ENCODE results near the gene NSF. TPM values are rescaled to one million over a fixed set of nuclear protein-coding genes. Genes with fewer than 3 reads are reported as not detected.
"Not testable (repeated sequence)": the region's sequence is repeated elsewhere in the genome, so short reads cannot be mapped to it uniquely, and the experiment has no call there.

NSF gene
- polyA plus RNA-seq, 2 of the 4 experiments (the other 2 are of a cell fraction): 30.1 to 63.1 TPM

DNA sequence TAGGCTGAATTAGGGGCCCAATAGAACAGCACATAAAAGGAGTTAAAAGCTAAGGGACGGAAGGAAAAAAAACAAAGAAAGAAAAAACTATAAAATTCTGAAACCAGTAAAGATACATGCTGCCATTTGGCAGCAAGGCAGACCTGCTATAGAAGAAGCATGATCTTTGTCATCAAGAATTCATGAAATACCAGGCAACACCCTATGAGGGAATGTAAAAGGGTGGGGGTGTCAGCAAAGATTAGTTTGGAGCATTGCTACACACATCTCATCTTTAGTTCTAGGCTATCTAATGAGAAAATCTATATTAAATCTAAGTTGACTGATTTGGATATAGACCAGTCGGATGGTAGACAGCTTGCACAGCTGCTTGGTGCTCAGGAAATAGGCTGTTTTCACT is 73.1 kb downstream of the NSF start:
- DNase-seq (ENCODE audit: low read depth in 1 of 2, low spot score in 1 of 2); POLR2A ChIA-PET; H3K27ac ChIP-seq; H3K4me3 ChIP-seq; H3K4me2 ChIP-seq; CTCF ChIA-PET; H3K4me1 ChIP-seq; H3K9me3 ChIP-seq; FAIRE-seq: not testable (repeated sequence)
- WGBS (ENCODE audit: missing lambda C conversion rate): no CpG with 5 or more reads among the region's 2 CpGs
- peak in 1 of 2 experiments; percentile 61; a peak in 3 of 6 replicates for ATAC-seq

DNA sequence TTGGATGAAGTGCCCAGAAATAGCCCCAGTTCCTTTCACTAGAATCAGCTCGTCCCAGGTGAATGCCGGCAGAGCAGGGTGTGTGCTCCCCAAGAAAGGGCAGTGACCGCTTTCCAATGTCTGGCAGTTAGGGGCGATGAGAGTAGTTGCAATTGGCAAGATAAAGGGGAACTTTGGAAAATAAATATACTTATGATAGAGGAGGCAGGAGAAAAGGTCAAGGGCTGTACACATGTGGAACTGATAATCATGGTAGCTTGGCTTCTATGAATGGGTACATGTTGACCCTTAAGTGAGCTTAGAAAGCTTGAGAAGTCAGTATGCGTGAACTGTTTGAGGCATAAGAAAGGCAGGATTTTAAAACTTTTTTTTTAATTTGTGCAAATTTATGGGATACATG is 75.5 kb downstream of the NSF start:
- WGBS (ENCODE audit: missing lambda C conversion rate): 93% methylated on average over 4 of the region's 5 CpGs
- ATAC-seq; POLR2A ChIA-PET; H3K4me1 ChIP-seq; H3K4me2 ChIP-seq; H3K27ac ChIP-seq; H3K4me3 ChIP-seq; DNase-seq (ENCODE audit: low read depth in 1 of 2, low spot score in 1 of 2); H3K9me3 ChIP-seq; FAIRE-seq; CTCF ChIA-PET: not testable (repeated sequence)

GRCh38 chr17:46670789-46671188 is 80.3 kb downstream of the NSF start:
- H3K4me1 ChIP-seq; H3K9me3 ChIP-seq; DNase-seq (ENCODE audit: low read depth in 1 of 2, low spot score in 1 of 2); H3K27ac ChIP-seq; H3K4me2 ChIP-seq; H3K4me3 ChIP-seq; FAIRE-seq; CTCF ChIA-PET; POLR2A ChIA-PET; ATAC-seq: not testable (repeated sequence)
- WGBS (ENCODE audit: missing lambda C conversion rate): no CpG with 5 or more reads among the region's 4 CpGs

GRCh38 chr17:46672777-46673176 is 82.3 kb downstream of the NSF start:
- DNase-seq (ENCODE audit: low read depth in 1 of 2, low spot score in 1 of 2); FAIRE-seq; H3K27ac ChIP-seq; H3K4me2 ChIP-seq; H3K4me1 ChIP-seq; POLR2A ChIA-PET; H3K4me3 ChIP-seq; H3K9me3 ChIP-seq; CTCF ChIA-PET: not testable (repeated sequence)
- peak; percentile 34 to 80; a peak in 5 of 6 replicates for ATAC-seq
- WGBS (ENCODE audit: missing lambda C conversion rate): no CpG with 5 or more reads among the region's 2 CpGs

DNA sequence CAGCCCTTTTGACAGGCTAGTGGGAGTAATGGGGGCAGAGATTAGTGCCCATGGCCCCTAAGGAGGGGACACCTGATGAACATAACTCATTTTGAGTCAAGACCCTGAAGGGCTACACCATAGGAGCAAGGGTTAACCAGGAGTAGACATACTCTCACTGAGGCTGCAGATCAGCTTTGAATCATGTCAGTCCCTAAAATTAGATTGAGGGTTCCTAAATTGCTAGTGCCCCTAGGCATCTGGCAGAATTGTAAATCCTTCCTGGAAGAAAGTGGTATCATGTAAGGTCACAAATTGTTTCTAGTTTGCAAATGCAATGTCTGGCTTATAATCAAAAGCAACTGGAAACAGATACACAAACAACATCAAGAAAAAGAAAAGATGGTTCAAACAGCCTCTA is 87.3 kb downstream of the NSF start:
- H3K27ac ChIP-seq; ATAC-seq; H3K4me2 ChIP-seq; FAIRE-seq; DNase-seq (ENCODE audit: low read depth in 1 of 2, low spot score in 1 of 2); H3K4me3 ChIP-seq; H3K9me3 ChIP-seq; POLR2A ChIA-PET; H3K4me1 ChIP-seq; CTCF ChIA-PET: not testable (repeated sequence)

DNA sequence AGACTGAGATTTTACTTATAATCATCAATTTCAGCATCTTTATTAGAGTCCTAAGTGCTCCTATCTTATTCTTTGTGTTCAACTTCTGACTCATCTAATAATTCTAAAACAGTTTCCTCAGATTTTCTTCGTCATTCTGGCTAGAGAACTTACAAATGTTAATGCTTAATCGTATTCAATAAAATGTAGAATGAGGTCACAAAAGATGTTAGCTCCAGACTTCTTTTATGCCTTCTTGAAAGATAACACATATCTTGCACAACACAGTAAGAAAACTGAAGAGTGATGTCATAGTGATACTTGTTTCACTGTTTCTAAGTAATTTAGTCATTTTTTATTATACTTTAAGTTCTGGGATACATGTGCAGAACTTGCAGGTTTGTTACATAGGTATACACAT is 93.2 kb downstream of the NSF start:
- H3K4me3 ChIP-seq; DNase-seq (ENCODE audit: low read depth in 1 of 2, low spot score in 1 of 2); ATAC-seq; H3K27ac ChIP-seq; H3K4me1 ChIP-seq; POLR2A ChIA-PET; H3K4me2 ChIP-seq; H3K9me3 ChIP-seq; CTCF ChIA-PET: not testable (repeated sequence)
- FAIRE-seq: peak; percentile 43
- no CpG with 5 or more reads among the region's 2 CpGs for WGBS (ENCODE audit: missing lambda C conversion rate)

DNA sequence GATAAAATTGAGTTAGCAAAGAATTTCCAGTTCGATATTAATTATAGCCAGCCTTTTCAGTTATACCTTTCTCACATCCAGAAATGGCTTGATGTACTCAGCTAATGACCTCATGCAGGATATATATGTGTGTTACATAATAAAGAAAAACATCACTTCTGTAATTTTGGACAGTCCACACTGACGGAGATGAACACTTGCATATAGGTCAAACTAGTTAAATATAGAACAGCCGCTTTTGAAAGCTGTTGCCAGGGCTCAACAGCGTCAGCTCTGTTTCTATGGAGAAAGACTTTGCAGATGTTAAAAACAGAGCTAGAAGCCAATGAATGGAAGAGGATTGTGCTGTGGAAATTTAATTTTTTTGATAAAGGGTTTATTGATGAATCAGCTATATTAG is 94.8 kb downstream of the NSF start:
- WGBS (ENCODE audit: missing lambda C conversion rate): 96% methylated on average over 4 of the region's 4 CpGs
- H3K4me2 ChIP-seq; H3K9me3 ChIP-seq; DNase-seq (ENCODE audit: low read depth in 1 of 2, low spot score in 1 of 2); H3K4me1 ChIP-seq; POLR2A ChIA-PET; H3K27ac ChIP-seq; H3K4me3 ChIP-seq; FAIRE-seq; ATAC-seq; CTCF ChIA-PET: not testable (repeated sequence)

- H3K4me3 ChIP-seq; FAIRE-seq; H3K4me2 ChIP-seq; H3K27ac ChIP-seq; DNase-seq (ENCODE audit: low read depth in 1 of 2, low spot score in 1 of 2); ATAC-seq; POLR2A ChIA-PET; CTCF ChIA-PET; H3K4me1 ChIP-seq; H3K9me3 ChIP-seq: not testable (repeated sequence)
- WGBS (ENCODE audit: missing lambda C conversion rate): 50% methylated on average over 1 of the region's 3 CpGs
Measured at GRCh38 chr17:46692196-46692595, 101.7 kb downstream of the NSF start.

GRCh38 chr17:46693283-46693682 is 102.8 kb downstream of the NSF start:
- H3K4me3 ChIP-seq; H3K4me1 ChIP-seq; DNase-seq (ENCODE audit: low read depth in 1 of 2, low spot score in 1 of 2); H3K4me2 ChIP-seq; H3K27ac ChIP-seq; H3K9me3 ChIP-seq; ATAC-seq; CTCF ChIA-PET; POLR2A ChIA-PET; FAIRE-seq: not testable (repeated sequence)
- 90% methylated on average over 3 of the region's 3 CpGs for WGBS (ENCODE audit: missing lambda C conversion rate)

GRCh38 chr17:46696522-46696921 is 106.1 kb downstream of the NSF start:
- DNase-seq (ENCODE audit: low read depth in 1 of 2, low spot score in 1 of 2); CTCF ChIA-PET; H3K4me1 ChIP-seq; H3K9me3 ChIP-seq; H3K4me2 ChIP-seq; H3K27ac ChIP-seq; H3K4me3 ChIP-seq; POLR2A ChIA-PET; FAIRE-seq; ATAC-seq: not testable (repeated sequence)
- 80% methylated on average over 1 of the region's 3 CpGs for WGBS (ENCODE audit: missing lambda C conversion rate)

DNA sequence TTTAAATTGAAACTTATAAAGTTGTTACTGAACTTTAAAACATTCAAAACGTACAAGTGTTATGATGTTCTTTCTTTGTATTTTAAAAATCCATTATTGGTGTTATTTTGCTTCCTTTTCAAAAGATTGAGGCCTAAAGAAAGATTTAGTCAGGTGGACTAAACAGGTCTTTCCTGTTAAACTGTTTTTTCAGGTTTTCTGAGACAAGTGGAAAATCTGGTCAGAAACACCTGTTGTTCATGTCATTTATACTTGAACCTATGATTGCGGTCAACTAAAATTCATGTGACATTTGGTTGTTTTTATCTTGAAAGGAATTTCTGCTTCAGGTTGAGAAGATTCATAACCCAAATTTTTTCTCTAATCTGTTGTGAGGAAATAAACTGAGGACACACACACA is 108.5 kb downstream of the NSF start:
- H3K27ac ChIP-seq; ATAC-seq; H3K4me1 ChIP-seq; H3K4me2 ChIP-seq; H3K4me3 ChIP-seq; POLR2A ChIA-PET; FAIRE-seq; DNase-seq (ENCODE audit: low read depth in 1 of 2, low spot score in 1 of 2); H3K9me3 ChIP-seq; CTCF ChIA-PET: not testable (repeated sequence)
- no CpG with 5 or more reads among the region's 2 CpGs for WGBS (ENCODE audit: missing lambda C conversion rate)
